Measurements from ENCODE around the gene SLC25A47.
"Not testable (repeated sequence)": the region's sequence is repeated elsewhere in the genome, so short reads cannot be mapped to it uniquely, and the experiment has no call there.

SLC25A47 gene, protein sequence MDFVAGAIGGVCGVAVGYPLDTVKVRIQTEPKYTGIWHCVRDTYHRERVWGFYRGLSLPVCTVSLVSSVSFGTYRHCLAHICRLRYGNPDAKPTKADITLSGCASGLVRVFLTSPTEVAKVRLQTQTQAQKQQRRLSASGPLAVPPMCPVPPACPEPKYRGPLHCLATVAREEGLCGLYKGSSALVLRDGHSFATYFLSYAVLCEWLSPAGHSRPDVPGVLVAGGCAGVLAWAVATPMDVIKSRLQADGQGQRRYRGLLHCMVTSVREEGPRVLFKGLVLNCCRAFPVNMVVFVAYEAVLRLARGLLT

DNA sequence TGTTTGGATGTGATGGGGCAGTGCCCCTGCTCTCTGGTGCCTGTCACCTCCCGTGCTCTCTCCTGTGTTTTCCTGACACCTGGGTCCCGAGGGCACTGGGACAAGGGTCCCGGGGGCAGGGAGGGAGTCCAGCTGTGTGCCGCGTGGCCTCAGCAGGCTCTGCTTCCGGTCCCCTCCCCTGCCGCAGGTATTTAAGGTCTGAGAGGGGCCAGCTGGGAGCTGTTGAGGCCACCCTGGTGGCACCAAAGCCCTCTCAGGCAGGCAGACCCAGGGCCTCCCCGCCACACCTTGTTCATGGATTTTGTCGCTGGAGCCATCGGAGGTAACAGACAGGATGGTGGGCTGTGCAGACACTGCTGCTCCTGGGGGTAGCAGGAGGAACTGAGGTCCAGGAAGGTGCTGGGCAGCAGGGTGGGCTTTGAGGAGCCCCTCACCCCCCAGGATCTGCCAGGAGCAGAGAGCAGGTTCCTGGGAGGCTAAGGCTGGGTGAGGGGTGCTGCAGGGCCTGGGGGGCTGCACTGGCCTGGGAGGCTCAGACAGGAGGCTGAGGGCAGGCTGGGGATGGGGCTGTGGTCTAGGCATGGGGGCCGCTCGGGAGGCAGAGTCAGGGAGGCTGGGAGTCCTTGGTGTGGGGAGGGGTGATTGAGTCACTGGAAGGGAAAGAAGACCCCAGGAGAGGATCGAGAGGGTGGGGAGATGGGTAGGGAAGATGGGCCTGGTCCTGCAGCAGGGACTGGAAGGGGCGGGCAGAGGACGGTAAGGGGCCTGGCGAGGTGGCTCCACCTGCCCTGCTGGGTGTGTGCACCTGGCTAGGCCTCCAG lies at the start of gene SLC25A47:
SLC25A47 (plus strand) TSS at position 219 of the 821 bp plus-strand sequence; CDS start at position 295, 76 bp downstream.
- H3K4me1 Mint-ChIP-seq, result no peaks in the 10 kb centered on the region

DNA sequence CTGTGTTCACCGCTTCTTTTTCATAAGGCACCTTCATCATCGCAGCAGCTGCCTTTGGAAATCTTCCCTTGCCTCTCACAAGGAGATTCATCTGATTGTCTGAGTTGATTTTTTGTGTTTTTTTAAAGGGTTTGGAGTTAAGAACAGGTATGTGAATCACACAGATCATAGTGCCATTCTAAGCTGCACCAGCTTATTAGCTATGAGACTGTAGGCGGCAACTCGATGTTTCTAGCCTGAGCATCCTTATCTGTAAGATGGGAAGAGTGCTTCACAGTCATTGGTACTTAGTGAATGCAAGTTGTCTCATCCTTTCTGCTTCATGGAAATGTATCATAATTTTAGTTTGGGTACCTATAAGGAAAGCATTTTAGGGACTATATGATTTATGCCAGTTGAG lies 48.9 kb upstream of the SLC25A47 start:
- Mint-ChIP-seq H3K27me3 (no peaks in the 10 kb centered on the region), H3K27ac (ENCODE audit: low read depth) (peak overlapping the region; percentile 67), H3K36me3 (ENCODE audit: insufficient read depth) (peaks cover 19% of the 10 kb centered on the region), H3K4me1 (peaks cover 37% of the 10 kb centered on the region), H3K4me3 (no peak overlapping the region), H3K9me3 (no peaks in the 10 kb centered on the region)
- no peak for ATAC-seq (replicated peaks; ENCODE audit: extremely low read depth, poor library complexity, severe bottlenecking)
- DNase-seq (ENCODE audit: low spot score in 2 of 2), result no peak

More for the DNA sequence above, at the start of gene SLC25A47:
- H3K4me3 Mint-ChIP-seq, result no peak within 1 kb of the TSS
- no peak within 1 kb of the TSS for H3K27ac Mint-ChIP-seq (ENCODE audit: low read depth)
- H3K9me3 Mint-ChIP-seq, result no peaks in the 10 kb centered on the region
- H3K36me3 Mint-ChIP-seq (ENCODE audit: insufficient read depth), result peaks cover 2% of the 10 kb centered on the region
- ATAC-seq (replicated peaks; ENCODE audit: extremely low read depth, poor library complexity, severe bottlenecking) (no peak), DNase-seq (ENCODE audit: low spot score in 2 of 2) (no peak)
- no peaks in the 10 kb centered on the region for H3K27me3 Mint-ChIP-seq

DNA sequence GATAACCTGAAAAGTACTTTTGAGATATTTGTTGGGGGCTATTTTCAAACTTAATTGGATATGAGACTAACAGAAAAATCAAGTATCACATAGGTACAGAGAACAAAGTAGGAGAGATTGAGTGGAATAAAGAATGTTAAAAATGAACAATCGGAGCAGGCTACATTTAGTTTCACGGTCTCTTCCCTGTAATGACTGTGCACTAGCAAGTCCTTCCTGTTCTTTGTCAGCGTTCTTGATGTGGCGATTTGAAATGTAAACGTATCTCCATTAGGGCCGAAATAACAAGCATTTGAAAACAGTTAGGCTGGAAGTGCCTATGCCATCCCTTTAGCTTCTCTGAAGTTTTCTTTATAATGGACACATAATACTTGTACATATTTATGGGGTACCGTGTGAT lies 47.9 kb upstream of the SLC25A47 start:
- no peaks in the 10 kb centered on the region for H3K27me3 Mint-ChIP-seq
- H3K4me3 Mint-ChIP-seq, result no peak overlapping the region
- no peak for DNase-seq (ENCODE audit: low spot score in 2 of 2)
- H3K4me1 Mint-ChIP-seq, result peaks cover 42% of the 10 kb centered on the region
- peaks cover 19% of the 10 kb centered on the region for H3K36me3 Mint-ChIP-seq (ENCODE audit: insufficient read depth)
- no peaks in the 10 kb centered on the region for H3K9me3 Mint-ChIP-seq
- no peak for ATAC-seq (replicated peaks; ENCODE audit: extremely low read depth, poor library complexity, severe bottlenecking)
- peak overlapping the region; percentile 67 for H3K27ac Mint-ChIP-seq (ENCODE audit: low read depth)

DNA sequence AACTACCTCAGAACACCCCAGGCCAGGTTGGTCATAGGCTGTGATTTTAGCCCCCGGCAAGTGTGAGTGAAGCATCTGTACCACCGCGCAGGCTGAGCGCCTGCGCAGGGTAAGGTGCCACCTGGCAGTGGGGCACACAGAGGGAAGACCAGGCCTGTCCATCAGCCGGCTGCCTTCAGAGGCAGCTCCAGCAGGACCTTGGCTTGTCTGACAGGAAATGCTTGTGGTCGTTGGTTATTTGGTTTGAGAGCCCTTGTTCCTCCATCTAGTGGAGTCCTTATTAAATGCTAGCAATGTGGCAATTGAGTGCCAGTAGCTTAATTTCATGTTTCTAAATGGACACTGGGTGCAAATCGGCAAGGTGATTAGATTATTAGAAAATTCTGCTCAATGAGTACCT lies 44.4 kb upstream of the SLC25A47 start:
- Mint-ChIP-seq H3K36me3 (ENCODE audit: insufficient read depth) (peaks cover 19% of the 10 kb centered on the region), H3K27me3 (no peaks in the 10 kb centered on the region), H3K4me1 (peaks cover 47% of the 10 kb centered on the region), H3K27ac (ENCODE audit: low read depth) (no peak overlapping the region), H3K9me3 (no peaks in the 10 kb centered on the region), H3K4me3 (no peak overlapping the region)
- DNase-seq (ENCODE audit: low spot score in 2 of 2) (no peak), ATAC-seq (replicated peaks; ENCODE audit: extremely low read depth, poor library complexity, severe bottlenecking) (no peak)

DNA sequence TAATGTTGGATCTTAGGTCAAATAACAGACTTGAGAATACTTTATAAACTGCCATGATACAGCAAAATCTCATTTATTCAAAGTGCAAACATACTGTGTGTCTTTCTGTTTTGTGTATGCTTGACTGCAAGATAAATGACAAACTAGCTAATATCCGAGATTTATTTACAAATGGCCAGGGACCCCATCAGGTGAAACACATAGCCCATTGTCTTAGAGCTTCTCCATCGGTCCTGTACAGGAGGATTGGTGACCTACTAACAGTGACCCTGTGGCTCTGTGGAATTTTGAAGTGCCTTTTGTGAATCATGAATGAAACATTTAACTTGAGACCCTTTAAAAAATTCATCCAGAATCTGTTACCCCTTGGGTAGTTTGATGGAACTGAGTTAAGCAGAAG lies 44.0 kb upstream of the SLC25A47 start:
- no peak overlapping the region for H3K4me3 Mint-ChIP-seq

DNA sequence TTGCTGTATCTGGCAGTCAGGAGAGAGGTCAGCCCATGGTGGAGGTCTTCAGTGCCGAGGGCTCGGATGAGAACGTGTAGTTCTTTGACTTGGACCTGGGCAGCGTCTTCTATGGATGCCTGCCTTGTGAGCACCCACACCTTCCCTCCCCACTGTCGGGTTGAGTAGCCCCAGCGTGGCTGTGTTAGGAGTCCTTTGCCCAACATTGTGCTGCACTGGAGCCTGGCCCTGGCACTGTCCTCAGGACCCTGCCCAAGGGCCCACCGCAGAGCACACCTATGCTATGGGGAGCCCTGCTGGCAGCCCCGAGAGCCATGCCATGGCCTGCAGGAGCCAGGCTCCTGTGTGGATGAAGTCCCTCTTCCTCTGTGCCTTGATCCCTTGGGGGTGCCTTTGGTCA lies 43.6 kb upstream of the SLC25A47 start:
- Mint-ChIP-seq H3K36me3 (ENCODE audit: insufficient read depth) (peaks cover 23% of the 10 kb centered on the region), H3K4me1 (peaks cover 44% of the 10 kb centered on the region), H3K9me3 (no peaks in the 10 kb centered on the region), H3K4me3 (no peak overlapping the region), H3K27ac (ENCODE audit: low read depth) (peak overlapping the region; percentile 67), H3K27me3 (no peaks in the 10 kb centered on the region)
- no peak for DNase-seq (ENCODE audit: low spot score in 2 of 2)
- no peak for ATAC-seq (replicated peaks; ENCODE audit: extremely low read depth, poor library complexity, severe bottlenecking)

More for the DNA sequence above, 44.0 kb upstream of the SLC25A47 start:
- ATAC-seq (replicated peaks; ENCODE audit: extremely low read depth, poor library complexity, severe bottlenecking) (no peak), DNase-seq (ENCODE audit: low spot score in 2 of 2) (no peak)
- peaks cover 44% of the 10 kb centered on the region for H3K4me1 Mint-ChIP-seq
- no peak overlapping the region for H3K27ac Mint-ChIP-seq (ENCODE audit: low read depth)
- peaks cover 19% of the 10 kb centered on the region for H3K36me3 Mint-ChIP-seq (ENCODE audit: insufficient read depth)
- H3K27me3 Mint-ChIP-seq, result no peaks in the 10 kb centered on the region
- H3K9me3 Mint-ChIP-seq, result no peaks in the 10 kb centered on the region

DNA sequence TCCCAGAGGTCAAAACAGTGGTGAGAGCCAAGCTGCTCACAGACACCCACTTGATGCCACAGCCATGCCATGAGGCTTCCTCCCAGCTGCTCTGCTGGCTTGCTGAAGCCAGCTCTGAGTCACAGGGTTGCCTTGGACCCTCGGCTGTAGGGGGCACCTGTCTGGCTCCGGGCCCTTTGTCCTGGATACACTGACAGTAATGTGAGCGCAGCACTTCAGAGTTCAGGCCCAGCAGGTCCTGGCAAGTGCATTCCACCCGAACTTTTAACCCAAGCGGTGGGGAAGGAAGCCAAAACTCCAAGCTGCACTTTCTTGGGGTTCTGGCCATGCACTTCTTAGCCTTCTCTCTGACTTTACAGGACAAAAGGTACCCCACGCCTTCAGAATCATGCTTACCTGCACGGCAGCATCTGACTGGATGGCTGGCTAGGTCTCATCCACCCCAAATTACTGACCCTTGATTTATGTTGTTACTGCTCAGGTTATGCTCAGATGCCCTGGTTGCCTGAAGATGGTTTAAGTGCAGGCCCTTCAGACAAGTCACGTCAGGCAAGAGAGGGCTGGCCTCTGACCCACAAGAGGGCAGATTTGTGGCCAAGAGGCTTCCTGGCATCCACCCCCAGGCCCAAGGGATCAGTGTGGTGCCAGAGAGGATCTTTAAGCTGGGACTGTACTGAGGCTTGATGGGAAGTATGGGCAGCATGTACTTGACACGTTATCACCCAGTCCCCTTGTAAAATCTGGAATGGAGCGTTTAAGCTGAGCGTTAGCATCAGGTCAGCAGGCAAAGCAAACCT lies 41.7 kb upstream of the SLC25A47 start:
- ATAC-seq (replicated peaks; ENCODE audit: extremely low read depth, poor library complexity, severe bottlenecking) (no peak), DNase-seq (ENCODE audit: low spot score in 2 of 2) (no peak)
- H3K27ac Mint-ChIP-seq (ENCODE audit: low read depth), result no peak overlapping the region
- H3K9me3 Mint-ChIP-seq, result no peaks in the 10 kb centered on the region
- H3K4me3 Mint-ChIP-seq, result no peak overlapping the region
- peaks cover 21% of the 10 kb centered on the region for H3K36me3 Mint-ChIP-seq (ENCODE audit: insufficient read depth)
- H3K4me1 Mint-ChIP-seq, result peaks cover 35% of the 10 kb centered on the region
- H3K27me3 Mint-ChIP-seq, result no peaks in the 10 kb centered on the region

DNA sequence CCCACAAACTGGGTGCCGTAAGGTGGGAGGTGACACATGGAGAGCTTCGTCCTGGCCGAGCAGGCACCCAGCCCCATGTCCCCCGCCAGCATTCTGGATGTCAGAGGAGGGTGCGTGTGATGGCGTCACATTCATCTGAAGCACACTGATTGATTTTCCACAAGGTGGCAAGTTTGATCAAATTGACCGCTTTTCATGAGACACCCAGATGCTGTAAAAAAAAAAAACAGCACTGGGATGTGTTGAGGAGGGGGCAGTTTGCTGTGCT lies 41.1 kb upstream of the SLC25A47 start:
- peaks cover 16% of the 10 kb centered on the region for H3K36me3 Mint-ChIP-seq (ENCODE audit: insufficient read depth)
- no peak overlapping the region for H3K4me3 Mint-ChIP-seq
- DNase-seq (ENCODE audit: low spot score in 2 of 2) (no peak), ATAC-seq (replicated peaks; ENCODE audit: extremely low read depth, poor library complexity, severe bottlenecking) (no peak)
- no peaks in the 10 kb centered on the region for H3K9me3 Mint-ChIP-seq
- H3K27ac Mint-ChIP-seq (ENCODE audit: low read depth), result no peak overlapping the region
- H3K4me1 Mint-ChIP-seq, result peaks cover 35% of the 10 kb centered on the region
- no peaks in the 10 kb centered on the region for H3K27me3 Mint-ChIP-seq

DNA sequence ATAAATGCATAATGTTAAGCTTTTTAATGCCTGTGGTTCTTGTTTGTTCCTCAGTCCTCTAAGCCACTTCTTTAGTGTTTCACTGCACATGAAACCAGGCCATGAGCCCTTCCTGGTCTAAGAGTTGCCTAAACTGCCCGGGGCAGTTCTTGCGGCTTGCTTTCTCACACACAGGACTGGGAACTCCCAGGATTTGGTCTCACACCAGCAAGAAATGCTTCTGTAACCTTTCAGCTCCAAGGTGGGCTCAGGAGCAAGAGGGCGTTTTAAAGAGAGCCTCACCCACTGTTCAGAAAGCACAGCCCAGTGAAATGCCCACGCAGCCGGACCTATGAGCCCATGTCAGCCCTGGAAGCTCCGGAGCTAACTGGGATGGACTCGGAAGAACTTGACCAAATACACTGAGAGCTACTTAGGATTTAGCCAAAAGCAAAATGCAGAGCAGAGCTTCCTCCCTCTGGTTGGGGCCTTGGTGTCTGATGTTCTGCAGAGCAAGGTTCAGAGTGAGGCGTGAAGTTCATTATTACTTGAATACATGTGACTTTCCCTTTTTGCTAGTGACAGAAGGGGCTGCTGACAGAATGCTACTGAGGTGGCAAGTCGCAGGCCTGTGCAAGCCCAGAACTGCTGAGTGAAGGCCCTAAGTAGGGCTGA lies 40.2 kb upstream of the SLC25A47 start:
- Mint-ChIP-seq H3K9me3 (no peaks in the 10 kb centered on the region), H3K27ac (ENCODE audit: low read depth) (no peak overlapping the region), H3K36me3 (ENCODE audit: insufficient read depth) (peaks cover 15% of the 10 kb centered on the region), H3K4me3 (no peak overlapping the region), H3K27me3 (no peaks in the 10 kb centered on the region), H3K4me1 (peaks cover 35% of the 10 kb centered on the region)
- no peak for DNase-seq (ENCODE audit: low spot score in 2 of 2)
- no peak for ATAC-seq (replicated peaks; ENCODE audit: extremely low read depth, poor library complexity, severe bottlenecking)

DNA sequence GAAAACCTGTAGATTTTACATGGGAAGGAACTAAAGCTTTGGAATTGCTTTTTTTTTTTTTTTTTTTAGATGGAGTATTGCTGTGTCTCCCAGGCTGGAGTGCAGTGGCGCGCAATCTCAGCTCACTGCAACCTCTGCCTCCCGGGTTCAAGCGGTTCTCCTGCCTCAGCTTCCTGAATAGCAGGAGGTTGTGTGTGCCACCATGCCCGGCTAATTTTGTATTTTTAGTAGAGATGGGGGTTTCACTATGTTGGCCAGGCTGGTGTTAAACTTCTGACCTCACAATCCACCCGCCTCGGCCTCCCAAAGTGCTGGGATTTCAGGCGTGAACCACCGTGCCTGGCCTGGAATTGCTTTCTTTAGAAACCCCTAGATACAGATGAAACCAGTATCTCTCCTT lies 39.7 kb upstream of the SLC25A47 start:
- H3K4me1 Mint-ChIP-seq, result peaks cover 33% of the 10 kb centered on the region
- peaks cover 15% of the 10 kb centered on the region for H3K36me3 Mint-ChIP-seq (ENCODE audit: insufficient read depth)
- not testable (repeated sequence) for DNase-seq (ENCODE audit: low spot score in 2 of 2); H3K4me3 Mint-ChIP-seq; H3K27ac Mint-ChIP-seq (ENCODE audit: low read depth); H3K9me3 Mint-ChIP-seq; ATAC-seq (replicated peaks; ENCODE audit: extremely low read depth, poor library complexity, severe bottlenecking); H3K27me3 Mint-ChIP-seq

DNA sequence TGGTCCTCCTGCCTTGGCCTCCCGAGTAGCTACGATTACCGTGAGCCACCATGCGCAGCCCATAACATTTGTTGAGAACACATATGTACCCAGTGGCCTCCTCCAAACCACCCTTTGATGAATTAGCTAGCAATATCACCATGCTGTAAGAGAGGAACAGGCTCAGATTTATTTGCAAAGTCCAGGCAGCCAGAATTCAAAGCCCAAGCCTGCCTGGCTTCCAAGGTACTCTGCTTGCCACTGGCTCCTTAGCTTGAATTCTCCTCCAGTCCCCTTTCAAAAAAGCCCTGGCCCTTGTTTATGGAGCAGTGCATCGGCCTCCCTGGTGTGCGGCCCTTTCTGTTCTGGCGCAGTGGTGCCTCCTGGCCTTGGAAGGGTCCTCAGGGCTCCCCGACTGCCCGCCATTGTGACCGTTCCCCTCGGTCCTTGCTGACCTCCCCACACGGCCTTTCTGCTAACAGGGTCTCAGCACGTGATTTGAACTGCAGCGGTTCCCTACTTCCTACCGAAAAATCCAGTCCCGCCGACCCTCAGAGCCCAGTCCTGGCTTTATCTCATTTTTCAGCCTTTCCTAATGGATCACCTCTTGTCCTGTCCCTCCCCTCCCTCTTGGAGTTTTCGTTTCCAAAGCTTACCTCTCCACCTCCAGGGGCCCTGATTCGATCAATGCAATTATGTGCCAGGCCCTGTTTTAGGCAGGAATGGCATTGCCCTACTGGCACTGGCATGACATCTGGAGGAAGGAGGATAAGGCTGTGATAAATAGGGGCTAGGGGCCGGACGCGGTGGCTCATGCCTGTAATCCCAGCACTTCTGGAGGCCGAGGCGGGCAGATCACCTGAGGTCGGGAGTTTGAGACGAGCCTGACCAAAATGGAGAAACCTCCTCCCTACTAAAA lies 38.9 kb upstream of the SLC25A47 start:
- H3K27ac Mint-ChIP-seq (ENCODE audit: low read depth), result no peak overlapping the region
- peaks cover 14% of the 10 kb centered on the region for H3K36me3 Mint-ChIP-seq (ENCODE audit: insufficient read depth)
- no peak for ATAC-seq (replicated peaks; ENCODE audit: extremely low read depth, poor library complexity, severe bottlenecking)
- H3K4me3 Mint-ChIP-seq, result peak overlapping the region; percentile 63
- H3K27me3 Mint-ChIP-seq, result no peaks in the 10 kb centered on the region
- H3K9me3 Mint-ChIP-seq, result no peaks in the 10 kb centered on the region
- no peak for DNase-seq (ENCODE audit: low spot score in 2 of 2)
- peaks cover 25% of the 10 kb centered on the region for H3K4me1 Mint-ChIP-seq
